GM10248 (cell line): ENCODE results near the gene APOBEC3B.
"Not testable (repeated sequence)": the region's sequence is repeated elsewhere in the genome, so short reads cannot be mapped to it uniquely, and the experiment has no call there.

Experiments
- CTCF ChIA-PET: fragments of 300-600 bp; sonication (Branson Sonifier 250); formaldehyde crosslinking; extraction: SDS; loops from one replicate; lab custom pipeline; 2021; ENCODE audit warnings: antibody characterized with exemption; lab: Yijun Ruan, JAX
- POLR2A ChIA-PET: fragments of 350-650 bp; sonication (Branson Sonifier 250); formaldehyde crosslinking; extraction: SDS; loops from one replicate; lab custom pipeline; 2020; ENCODE audit warnings: antibody characterized with exemption; lab: Yijun Ruan, JAX
- DNase-seq: peaks from one replicate; pipeline ENCODE4 v3.0.0; 2012; ENCODE audit errors: extremely low spot score
- TF ChIP-seq, protein P1 (sequence below): IDR thresholded peaks from 2 replicates; pipeline ENCODE4 v1.5.1; 2012; ENCODE audit warnings: mild to moderate bottlenecking, low read depth; ENCODE audit errors: extremely low read depth, missing control alignments, control extremely low read depth

APOBEC3B gene

DNA sequence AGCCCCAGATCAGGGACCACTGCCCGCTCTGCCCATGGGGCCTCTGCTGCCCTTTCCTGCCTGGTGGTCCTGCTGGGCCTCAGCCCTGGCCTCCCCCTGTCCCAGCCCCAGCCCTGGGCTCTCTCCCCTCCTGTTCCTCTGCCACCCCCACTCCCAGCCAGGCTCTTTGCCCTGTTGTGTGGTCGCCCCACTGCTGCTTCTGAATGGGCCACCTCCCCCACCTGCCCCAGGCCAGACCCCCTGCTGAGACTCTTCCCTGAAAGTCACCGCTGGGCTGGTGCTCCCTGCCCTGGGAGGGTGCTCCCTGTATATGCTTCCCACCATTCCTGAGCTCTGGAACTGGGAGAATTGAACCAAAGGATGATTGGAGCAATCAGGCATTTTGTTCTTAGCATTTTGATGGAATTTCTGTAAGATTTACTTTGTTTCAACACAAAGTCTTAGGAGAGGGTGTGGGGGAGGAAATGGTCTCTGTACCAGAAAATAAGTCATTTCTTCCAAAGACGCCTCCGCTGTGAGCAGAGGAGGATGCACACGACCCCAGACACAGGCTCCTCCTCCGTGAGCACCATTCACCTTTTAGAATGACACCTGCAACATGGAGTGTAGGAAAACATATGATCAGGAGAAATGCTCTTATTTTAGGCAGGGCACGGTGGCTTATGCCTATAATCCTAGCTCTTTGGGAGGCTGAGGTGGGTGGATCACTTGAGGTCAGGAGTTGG lies 5.2 kb downstream of the APOBEC3B start:
- ChIA-PET POLR2A (no interaction called here), CTCF (interaction anchor here (3.7 kb wide), 1 partner anchor 16 kb away, joined by 19 read pairs; no protein-coding TSS in a partner anchor)
- TF ChIP-seq, protein P1, sequence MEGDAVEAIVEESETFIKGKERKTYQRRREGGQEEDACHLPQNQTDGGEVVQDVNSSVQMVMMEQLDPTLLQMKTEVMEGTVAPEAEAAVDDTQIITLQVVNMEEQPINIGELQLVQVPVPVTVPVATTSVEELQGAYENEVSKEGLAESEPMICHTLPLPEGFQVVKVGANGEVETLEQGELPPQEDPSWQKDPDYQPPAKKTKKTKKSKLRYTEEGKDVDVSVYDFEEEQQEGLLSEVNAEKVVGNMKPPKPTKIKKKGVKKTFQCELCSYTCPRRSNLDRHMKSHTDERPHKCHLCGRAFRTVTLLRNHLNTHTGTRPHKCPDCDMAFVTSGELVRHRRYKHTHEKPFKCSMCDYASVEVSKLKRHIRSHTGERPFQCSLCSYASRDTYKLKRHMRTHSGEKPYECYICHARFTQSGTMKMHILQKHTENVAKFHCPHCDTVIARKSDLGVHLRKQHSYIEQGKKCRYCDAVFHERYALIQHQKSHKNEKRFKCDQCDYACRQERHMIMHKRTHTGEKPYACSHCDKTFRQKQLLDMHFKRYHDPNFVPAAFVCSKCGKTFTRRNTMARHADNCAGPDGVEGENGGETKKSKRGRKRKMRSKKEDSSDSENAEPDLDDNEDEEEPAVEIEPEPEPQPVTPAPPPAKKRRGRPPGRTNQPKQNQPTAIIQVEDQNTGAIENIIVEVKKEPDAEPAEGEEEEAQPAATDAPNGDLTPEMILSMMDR: no peak
- no peak for DNase-seq

DNA sequence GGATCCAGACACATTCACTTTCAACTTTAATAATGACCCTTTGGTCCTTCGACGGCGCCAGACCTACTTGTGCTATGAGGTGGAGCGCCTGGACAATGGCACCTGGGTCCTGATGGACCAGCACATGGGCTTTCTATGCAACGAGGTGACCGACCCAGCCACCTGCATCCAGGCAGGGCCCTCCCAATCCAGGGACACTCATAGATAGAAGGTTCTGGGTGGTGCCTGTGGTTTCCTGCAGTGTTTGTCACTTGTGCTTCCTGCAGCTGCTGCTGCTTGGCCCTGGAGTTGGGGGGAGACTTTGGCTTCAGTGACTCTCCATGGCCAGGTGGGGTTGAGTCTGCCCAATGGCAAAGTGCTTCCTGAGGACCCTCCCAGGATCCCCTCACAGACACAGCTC lies 7.3 kb downstream of the APOBEC3B start:
- DNase-seq: no peak
- ChIA-PET CTCF (no interaction called here), POLR2A (no interaction called here)
- TF ChIP-seq, protein P1: no peak

DNA sequence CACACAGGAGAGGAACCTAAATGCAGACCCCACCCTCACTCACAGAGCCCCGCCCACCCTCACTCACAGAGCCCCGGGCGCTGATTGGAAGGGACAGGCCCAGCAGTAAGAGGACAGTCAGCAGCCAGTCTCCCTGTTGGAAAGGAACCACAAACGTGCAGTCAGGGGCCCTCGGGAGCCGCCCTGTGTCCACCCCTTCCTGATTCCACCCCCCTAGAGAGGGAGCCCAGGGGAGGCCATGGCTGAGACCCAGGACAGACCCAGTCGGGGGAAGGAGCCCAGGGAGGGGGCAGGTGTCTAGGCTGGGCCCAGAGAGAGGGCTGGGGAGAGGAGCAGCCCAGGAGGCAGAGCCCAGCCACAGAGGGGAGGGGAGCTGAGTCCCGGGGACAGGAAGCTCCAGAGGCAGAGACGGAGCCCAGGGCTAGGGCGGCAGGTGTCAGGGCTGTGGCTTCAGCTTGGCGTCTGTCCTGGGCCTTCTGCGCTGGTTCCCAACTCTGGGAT lies 10.8 kb downstream of the APOBEC3B start:
- POLR2A ChIA-PET, DNase-seq: not testable (repeated sequence)
- CTCF ChIA-PET: interaction anchor here (0.8 to 1.6 kb wide), 4 partner anchors 10 to 121 kb away, joined by 3 to 5 read pairs (median 3); no protein-coding TSS in a partner anchor

DNA sequence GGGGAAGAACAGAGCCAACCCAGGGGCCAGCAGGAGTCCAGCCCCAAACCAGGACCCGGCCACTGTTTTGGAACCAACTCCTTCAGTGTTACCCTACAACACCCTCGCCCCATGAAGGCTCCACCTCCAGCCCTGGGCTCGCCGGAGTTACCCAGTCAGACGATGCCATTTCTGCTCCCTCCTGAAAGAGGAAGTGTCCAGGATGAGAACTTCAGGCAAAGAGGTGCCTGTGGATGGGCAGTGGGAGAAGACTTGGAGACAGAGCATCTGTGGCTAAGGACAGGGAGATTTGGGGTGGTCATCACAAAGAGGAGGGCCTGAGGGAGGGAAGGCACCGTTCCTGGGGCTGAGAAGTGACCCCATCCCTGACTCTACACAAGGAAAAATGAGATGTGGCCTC lies 14.0 kb downstream of the APOBEC3B start:
- ChIA-PET POLR2A (no interaction called here), CTCF (interaction anchor here (1.3 to 1.5 kb wide), 4 partner anchors 11 to 227 kb away, joined by 3 to 5 read pairs (median 4); partner anchors contain the start of gene APOBEC3B)
- TF ChIP-seq, protein P1: no peak
- no peak for DNase-seq

DNA sequence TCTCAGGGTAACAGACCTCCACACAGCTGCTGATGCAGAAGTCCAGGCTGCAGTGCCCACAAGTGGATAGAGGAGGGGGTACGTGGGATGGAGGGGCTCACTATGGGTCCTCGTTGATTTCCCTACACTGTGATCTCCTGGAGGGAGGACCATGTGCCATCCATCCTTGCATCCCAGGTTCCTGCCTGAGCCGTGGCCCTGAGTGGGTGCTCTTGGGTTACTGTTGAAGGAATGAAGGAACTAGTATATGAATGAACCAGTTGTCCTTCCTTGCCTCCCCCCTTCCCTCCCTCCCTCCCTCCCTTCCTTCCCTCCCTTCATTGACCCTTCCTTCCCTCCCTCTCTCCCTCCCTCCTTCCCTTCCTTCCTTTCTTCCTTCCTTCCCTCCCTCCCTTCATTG lies 15.4 kb downstream of the APOBEC3B start:
- ChIA-PET POLR2A (no interaction called here), CTCF (interaction anchor here (1.4 kb wide), 1 partner anchor 128 kb away, joined by 5 read pairs; no protein-coding TSS in a partner anchor)
- TF ChIP-seq, protein P1: no peak
- no peak for DNase-seq

DNA sequence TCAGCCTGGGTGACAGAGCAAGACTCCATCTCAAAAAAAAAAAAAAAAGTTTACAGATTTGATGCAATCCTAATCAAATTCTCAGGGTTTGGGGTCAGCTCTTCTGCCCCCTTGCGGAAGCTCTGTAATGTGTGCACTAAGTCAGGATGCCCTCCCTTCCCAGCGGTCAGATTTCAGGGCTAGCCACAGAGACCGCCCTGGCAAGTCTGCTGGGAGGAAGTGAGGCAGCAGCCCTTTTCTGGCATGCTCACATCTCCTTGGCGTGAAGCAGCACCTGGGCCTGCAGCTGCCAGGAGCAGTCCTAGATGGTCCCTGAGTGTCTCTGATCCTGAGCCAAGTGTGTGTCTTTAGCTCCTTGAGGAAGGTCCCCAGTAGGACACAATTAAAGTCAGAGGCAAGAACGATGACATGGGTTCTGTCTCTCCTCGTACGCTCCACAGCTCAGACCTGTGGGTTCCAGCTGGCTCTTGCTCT lies 21.1 kb downstream of the APOBEC3B start:
- peak; percentile 85 for DNase-seq
- TF ChIP-seq, protein P1: peak; percentile 70
- POLR2A ChIA-PET: interaction anchor here (0.6 to 0.7 kb wide), 3 partner anchors 266 to 520 kb away, joined by 3 to 4 read pairs (median 3); no protein-coding TSS in a partner anchor
- CTCF ChIA-PET: interaction anchor here (0.7 to 9.2 kb wide), 40 partner anchors 9 to 951 kb away, joined by 3 to 90 read pairs (median 4); partner anchors contain the start of genes APOBEC3B, APOBEC3C, APOBEC3D and APOBEC3G
